ENCODE results near the gene GNA15. TPM values are rescaled to one million over a fixed set of nuclear protein-coding genes. Genes with fewer than 3 reads are reported as not detected.

Gene GNA15
- total RNA-seq, 6 donors from 2014 or later = 19.0 to 31.4 (median 28.4) TPM

DNA sequence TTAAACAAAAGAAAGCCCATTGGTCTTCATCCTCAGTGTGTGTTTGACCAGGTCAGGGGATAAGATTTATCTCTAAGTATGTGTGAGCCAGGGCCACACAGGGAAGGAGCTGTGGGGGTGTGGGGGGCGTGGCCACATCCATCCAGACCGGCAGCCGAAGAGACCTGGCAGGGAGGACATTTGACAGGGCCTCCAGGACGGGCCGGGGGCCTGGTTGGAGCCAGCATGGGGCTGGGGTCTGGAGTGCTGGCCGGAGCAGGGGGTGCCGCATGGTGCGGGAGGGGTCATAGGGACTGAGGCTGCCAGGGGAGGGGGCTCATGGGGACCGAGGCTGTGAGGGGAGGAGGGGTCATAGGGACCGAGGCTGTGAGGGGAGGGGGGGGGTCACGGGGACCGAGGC is 20.4 kb upstream of the GNA15 start:
- Histone ChIP-seq H3K27me3 (no peaks in the 10 kb centered on the region), H3K27ac (no peak overlapping the region), H3K9me3 (no peaks in the 10 kb centered on the region), H3K4me3 (no peak overlapping the region), H3K4me1 (no peaks in the 10 kb centered on the region), H3K36me3 (peaks cover 3 to 91% (median 53%) of the 10 kb centered on the region in 4 donors)
- TF ChIP-seq EP300 (IDR thresholded peaks at IDR 0.05) (no peak), POLR2AphosphoS5 (IDR thresholded peaks at IDR 0.05) (no peak)
- TF ChIP-seq, protein P1, sequence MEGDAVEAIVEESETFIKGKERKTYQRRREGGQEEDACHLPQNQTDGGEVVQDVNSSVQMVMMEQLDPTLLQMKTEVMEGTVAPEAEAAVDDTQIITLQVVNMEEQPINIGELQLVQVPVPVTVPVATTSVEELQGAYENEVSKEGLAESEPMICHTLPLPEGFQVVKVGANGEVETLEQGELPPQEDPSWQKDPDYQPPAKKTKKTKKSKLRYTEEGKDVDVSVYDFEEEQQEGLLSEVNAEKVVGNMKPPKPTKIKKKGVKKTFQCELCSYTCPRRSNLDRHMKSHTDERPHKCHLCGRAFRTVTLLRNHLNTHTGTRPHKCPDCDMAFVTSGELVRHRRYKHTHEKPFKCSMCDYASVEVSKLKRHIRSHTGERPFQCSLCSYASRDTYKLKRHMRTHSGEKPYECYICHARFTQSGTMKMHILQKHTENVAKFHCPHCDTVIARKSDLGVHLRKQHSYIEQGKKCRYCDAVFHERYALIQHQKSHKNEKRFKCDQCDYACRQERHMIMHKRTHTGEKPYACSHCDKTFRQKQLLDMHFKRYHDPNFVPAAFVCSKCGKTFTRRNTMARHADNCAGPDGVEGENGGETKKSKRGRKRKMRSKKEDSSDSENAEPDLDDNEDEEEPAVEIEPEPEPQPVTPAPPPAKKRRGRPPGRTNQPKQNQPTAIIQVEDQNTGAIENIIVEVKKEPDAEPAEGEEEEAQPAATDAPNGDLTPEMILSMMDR (IDR thresholded peaks at IDR 0.05) = no peak
- WGBS, 2 donors = 77 to 93% methylated on average over 9 to 11 of the region's 12 CpGs
- ATAC-seq (ENCODE audit: low FRiP score in 2 of 2) (no peak), DNase-seq (peak in 1 of 2 donors; percentile 66)

- peaks cover 3 to 91% (median 58%) of the 10 kb centered on the region in 4 donors for H3K36me3 ChIP-seq
Measured at GRCh38 chr19:3115916-3116602, 19.8 kb upstream of the GNA15 start.

DNA sequence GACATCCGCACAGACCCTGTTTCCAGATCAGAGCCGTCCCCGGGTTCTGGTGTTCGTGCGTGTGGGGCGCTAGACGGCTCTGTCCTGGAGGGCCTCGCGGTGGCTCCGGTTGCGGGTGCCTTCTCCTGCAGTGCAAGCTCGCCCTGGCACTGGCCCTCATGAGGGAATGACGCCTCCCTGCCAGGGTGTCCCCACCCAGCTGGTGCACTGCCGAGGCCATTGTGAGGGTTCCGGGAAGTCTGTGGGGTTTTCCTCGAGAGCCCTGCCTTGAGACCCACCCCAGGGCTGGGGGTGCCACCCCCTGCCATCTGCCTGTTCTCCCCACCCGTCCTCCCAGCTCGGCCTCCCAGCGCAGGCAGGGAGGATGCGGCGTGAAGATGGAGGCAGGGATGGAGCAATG is 19.2 kb upstream of the GNA15 start:
- TF ChIP-seq POLR2A (IDR thresholded peaks at IDR 0.05) (no peak), POLR2AphosphoS5 (IDR thresholded peaks at IDR 0.05) (no peak), EP300 (IDR thresholded peaks at IDR 0.05) (no peak)
- TF ChIP-seq, protein P1 (IDR thresholded peaks at IDR 0.05) = no peak
- Histone ChIP-seq H3K9me3 (no peaks in the 10 kb centered on the region), H3K36me3 (peaks cover 5 to 91% (median 60%) of the 10 kb centered on the region in 4 donors), H3K4me1 (no peaks in the 10 kb centered on the region), H3K4me3 (no peak overlapping the region), H3K27ac (no peak overlapping the region), H3K27me3 (no peaks in the 10 kb centered on the region)
- no peak for ATAC-seq (ENCODE audit: low FRiP score in 2 of 2)
- peak in 1 of 2 donors; percentile 65 for DNase-seq
- 95% methylated on average over 12 to 18 of the region's 21 CpGs for WGBS, 2 donors

More at GRCh38 chr19:3115916-3116602, 19.8 kb upstream of the GNA15 start:
- DNase-seq = peak in 1 of 2 donors; percentile 69
- no peak for ATAC-seq (ENCODE audit: low FRiP score in 2 of 2)
- no peaks in the 10 kb centered on the region for H3K27me3 ChIP-seq
- no peak overlapping the region for H3K4me3 ChIP-seq
- peak overlapping the region in 1 of 4 donors; percentile 34 for H3K27ac ChIP-seq
- H3K9me3 ChIP-seq = no peaks in the 10 kb centered on the region
- H3K4me1 ChIP-seq = no peaks in the 10 kb centered on the region
- WGBS, 2 donors = 87 to 88% methylated on average over 12 to 24 of the region's 24 CpGs
- TF ChIP-seq POLR2A (IDR thresholded peaks at IDR 0.05) = no peak

DNA sequence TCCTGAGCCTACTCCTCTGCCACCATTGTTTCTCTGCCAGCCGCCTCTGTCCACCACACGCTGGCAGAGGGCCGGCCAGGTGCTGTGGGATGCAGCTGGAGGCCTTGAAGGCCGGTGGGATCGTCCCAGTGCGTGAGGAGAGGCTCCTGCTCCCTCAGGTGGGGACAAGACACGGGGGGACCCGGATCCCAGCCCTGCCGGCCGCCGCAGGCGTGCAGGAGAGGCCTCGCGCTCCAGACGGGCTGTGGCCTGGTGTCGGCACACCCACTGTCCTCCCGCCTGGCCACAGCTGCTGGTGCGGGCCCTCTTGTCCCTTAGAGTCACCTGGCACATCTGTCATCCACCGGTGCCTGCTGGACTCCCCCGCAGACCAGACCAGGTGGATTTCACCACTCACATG is 18.1 kb upstream of the GNA15 start:
- DNase-seq = peak in 1 of 2 donors; percentile 79
- Histone ChIP-seq H3K27me3 (no peaks in the 10 kb centered on the region), H3K9me3 (no peaks in the 10 kb centered on the region), H3K4me1 (no peaks in the 10 kb centered on the region), H3K36me3 (peaks cover 5 to 96% (median 65%) of the 10 kb centered on the region in 4 donors), H3K4me3 (no peak overlapping the region), H3K27ac (no peak overlapping the region)
- no peak for ATAC-seq (ENCODE audit: low FRiP score in 2 of 2)
- WGBS, 2 donors = 92 to 96% methylated on average over 5 to 9 of the region's 20 CpGs
- TF ChIP-seq POLR2AphosphoS5 (IDR thresholded peaks at IDR 0.05) (no peak), POLR2A (IDR thresholded peaks at IDR 0.05) (no peak), EP300 (IDR thresholded peaks at IDR 0.05) (no peak)
- TF ChIP-seq, protein P1 (IDR thresholded peaks at IDR 0.05) = no peak

GRCh38 chr19:3118232-3119070 is 17.4 kb upstream of the GNA15 start:
- H3K4me1 ChIP-seq = no peaks in the 10 kb centered on the region
- 87 to 93% methylated on average over 21 to 41 of the region's 42 CpGs for WGBS, 2 donors
- H3K27me3 ChIP-seq = no peaks in the 10 kb centered on the region
- H3K36me3 ChIP-seq = peaks cover 5 to 95% (median 63%) of the 10 kb centered on the region in 4 donors
- DNase-seq (peak in 1 of 2 donors; percentile 72), ATAC-seq (ENCODE audit: low FRiP score in 2 of 2) (no peak)
- TF ChIP-seq, protein P1 (IDR thresholded peaks at IDR 0.05) = no peak
- TF ChIP-seq POLR2A (IDR thresholded peaks at IDR 0.05) (no peak), EP300 (IDR thresholded peaks at IDR 0.05) (no peak), POLR2AphosphoS5 (IDR thresholded peaks at IDR 0.05) (no peak)
- H3K4me3 ChIP-seq = no peak overlapping the region
- H3K9me3 ChIP-seq = no peaks in the 10 kb centered on the region
- no peak overlapping the region for H3K27ac ChIP-seq
